GM20431 (cell line): ENCODE data around the gene GPR55.
"Not testable (repeated sequence)": the region's sequence is repeated elsewhere in the genome, so short reads cannot be mapped to it uniquely, and the experiment has no call there.

ENCODE experiments used
- in situ Hi-C: fragments of 300-500 bp; cut with MseI, MboI; formaldehyde crosslinking; loops from one replicate; pipeline ENCODE4 v1.15.0; 2020; ENCODE audit warnings: low sequenced_read_pairs; ENCODE audit not compliant: unreplicated experiment

Gene GPR55

GRCh38 chr2:230938098-230938497 lies 13.1 kb upstream of the GPR55 start:
- in situ Hi-C loops = no loop called here

GRCh38 chr2:230937362-230937761 lies 12.3 kb upstream of the GPR55 start:
- in situ Hi-C loops = no loop called here

DNA sequence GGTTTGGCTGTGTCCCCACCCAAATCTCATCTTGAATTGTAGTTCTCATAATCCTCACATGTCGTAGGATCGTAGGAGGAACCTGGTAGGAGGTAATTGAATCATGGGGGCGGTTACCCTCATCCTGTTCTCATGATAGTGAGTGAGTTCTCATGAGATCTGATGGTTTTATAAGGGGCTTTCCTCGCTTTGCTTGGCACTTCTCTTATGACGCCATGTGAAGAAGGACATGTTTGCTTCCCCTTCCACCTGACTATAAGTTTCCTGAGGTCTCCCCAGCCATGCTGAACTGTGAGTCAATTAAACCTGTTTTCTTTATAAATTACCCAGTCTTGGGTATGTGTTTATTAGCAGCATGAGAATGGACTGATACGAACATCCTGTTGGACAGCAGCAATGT lies 11.2 kb upstream of the GPR55 start:
- in situ Hi-C loops = not testable (repeated sequence)

- in situ Hi-C loops = no loop called here
Measured at GRCh38 chr2:230935130-230935430, 10.0 kb upstream of the GPR55 start.

DNA sequence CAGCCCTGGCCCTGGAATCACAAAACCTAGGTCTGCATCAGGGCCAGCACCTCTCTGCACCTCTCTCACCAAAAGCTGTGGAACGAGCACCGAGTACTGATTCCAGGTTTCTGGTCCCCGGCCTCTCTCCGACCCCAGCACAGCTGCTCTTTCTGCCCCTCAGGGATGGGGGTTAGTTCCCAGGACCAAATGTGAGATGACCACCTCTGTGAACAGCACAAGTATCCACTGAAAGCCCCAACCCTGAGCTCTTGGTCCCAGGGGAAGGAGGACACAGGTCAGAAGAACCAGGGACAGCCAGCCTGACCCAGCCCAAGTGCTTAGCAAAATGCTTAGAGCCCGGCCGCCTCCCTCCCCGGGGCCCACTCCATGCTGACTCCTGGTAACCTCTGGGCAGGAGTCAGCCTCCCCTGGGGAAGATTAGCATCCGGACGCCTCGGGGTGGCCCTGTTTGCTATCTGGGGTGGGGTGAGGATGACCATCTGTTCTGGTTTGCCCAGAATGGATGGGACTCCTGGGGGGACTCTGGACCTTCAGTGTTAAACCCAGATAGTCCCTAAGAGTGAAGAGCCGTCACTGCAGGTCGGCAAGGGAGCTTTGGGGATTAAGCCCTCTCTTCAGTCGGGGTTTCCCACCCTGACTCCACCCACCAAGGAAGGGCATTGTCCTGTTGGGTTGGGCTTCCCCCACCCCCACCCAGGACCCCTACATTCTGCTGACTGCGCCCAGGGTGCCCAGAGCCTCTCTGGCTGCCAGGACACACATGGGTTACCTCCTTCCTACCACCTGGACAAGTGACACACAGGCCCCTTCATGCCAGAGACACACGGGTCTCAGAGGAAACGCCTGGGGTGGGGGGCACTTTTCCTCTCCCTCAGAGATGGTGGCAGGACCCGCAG lies 9.4 kb upstream of the GPR55 start:
- in situ Hi-C loops = no loop called here

DNA sequence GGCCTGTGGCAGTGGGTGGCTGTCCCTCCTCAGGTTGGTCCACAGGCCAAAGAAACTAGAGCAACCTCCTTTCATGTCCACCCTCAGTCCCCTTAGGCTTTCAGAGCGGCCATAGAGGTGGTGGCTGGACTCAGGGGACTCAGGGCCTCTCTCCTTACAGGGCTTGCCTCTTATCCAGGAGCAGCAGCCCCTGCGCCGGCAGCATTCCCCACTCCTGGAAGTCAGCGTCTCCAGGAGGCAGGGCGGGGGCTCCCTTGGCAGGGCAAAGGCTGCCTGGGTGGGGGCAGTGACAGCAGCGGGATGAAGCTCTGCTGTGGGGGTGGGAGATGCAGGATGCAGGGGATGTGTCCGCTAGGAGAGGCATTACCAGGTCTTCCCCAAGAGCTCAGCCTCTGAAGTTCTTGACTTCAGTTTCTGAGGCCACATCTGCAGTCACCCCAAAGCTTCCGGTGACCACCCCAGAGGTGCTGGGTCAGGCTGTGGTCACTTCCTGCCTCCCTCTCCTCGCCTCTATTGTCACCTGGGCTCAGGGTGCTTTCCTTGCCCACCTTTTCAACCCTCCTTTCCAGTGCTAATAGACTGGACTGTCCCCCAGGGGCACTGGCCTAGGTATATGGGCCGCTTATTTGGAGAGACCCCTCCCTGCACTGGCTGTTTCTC lies 8.6 kb upstream of the GPR55 start:
- in situ Hi-C loops = no loop called here

- in situ Hi-C loops = no loop called here
Measured at GRCh38 chr2:230932556-230933511, 7.8 kb upstream of the GPR55 start.

DNA sequence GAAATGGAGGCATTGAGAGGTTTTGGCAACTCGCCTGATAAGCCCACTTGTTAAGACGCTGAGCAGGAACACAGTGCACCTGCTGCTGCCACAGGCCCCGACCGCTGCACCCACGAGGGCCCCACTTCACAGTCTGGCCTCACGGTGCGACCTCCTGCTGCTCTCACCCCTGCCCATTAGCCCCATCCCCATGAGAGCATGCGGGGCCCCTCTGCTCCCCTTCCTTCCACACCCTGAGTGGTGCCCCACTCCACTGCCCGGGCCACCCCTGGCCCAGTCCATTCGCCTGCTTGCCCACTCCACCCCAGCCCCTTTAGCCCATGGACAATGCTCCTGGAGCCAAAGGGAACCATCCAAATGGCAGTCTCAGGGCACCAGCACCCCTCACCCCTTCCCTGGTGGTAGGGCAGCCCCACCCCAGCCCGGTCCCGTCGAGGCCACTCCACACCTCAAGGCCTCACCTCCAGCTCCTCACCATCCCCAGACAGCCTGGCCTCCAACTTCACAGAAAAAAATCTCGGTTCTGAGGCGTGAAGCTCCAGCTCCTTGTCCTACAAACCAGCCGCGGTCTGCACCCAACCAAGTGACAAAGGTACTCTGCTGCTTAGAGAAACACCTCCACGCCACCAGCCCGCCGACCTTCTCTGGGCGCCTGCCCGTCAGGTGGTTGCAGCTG lies 6.7 kb upstream of the GPR55 start:
- in situ Hi-C loops = no loop called here

- in situ Hi-C loops = no loop called here
Measured at GRCh38 chr2:230930928-230931555, 6.0 kb upstream of the GPR55 start.

GRCh38 chr2:230930149-230930780 lies 5.2 kb upstream of the GPR55 start:
- in situ Hi-C loops = no loop called here

GRCh38 chr2:230929381-230930148 lies 4.5 kb upstream of the GPR55 start:
- in situ Hi-C loops = no loop called here

DNA sequence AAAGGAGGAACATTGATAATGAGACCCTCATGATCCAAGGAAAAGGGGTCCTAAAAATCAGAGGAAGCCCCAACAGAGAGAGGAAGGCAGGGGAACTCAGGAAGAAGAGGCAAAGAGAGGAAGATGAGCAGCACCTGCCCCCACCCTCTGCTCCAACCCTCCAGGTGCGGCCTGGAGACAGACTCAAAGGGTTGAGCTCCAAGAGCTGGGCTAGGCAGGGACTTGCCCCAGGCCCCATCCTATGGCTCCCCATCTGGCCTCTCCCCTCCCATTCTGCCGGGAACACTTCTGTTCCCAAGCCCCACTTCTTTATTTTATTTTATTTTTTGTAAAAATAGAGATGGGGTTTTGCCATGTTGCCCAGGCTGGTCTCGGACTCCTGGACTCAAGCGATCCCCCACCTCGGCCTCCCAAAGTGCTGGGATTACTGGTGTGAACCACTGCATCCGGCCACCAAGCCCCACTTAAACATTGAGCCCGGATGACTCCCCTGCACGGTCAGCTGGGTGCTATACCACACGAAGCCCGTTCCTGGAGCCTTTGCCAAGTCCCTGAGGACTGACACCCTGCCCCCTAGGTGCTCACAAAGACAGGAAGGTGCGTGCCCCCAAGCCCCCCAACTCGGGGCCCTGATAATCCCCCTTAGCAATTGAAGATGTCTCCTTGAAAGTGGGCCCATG lies 3.8 kb upstream of the GPR55 start:
- in situ Hi-C loops = no loop called here

- in situ Hi-C loops = no loop called here
Measured at GRCh38 chr2:230927711-230928341, 2.8 kb upstream of the GPR55 start.

DNA sequence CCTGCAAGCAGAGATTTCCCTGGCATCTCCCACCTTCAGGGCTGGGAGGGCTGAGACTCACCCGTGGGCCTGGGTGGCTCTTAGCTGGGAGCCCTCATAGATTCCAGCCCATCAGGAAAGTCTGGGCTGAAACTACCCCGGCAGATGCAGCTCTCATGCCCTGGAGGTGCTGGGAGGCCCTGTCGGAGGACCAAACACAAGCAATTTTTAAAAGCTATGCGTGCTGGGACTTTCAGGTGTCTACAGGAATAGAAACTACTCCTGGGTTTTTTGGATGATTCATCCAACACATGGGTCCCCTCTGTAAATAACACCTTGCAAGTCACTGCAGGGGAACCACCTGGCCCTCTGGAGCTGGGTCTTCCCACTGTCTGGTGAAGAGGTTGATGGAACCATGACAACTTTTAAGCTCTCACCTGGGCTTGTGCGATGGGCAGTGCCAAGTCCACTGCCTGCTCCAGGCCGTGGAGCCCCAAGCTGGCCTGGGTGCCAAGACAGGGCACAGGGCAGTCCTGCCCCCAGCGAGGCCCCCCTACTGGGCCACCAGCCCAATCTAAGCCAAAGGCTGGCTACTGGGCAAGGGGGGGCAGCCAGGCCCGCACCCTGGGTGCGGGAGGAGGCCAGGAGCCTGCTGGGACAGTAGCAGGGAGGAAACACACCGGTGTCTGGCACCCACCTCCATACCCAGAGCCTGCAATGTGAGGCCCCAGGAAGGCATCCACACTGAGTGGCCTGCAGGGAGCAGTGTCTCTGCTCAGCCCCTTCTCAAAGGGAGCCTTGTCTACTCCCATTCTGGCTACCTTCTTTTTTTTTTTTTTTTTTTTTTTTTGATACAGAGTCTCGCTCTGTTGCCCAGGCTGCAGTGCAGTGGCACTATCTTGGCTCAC lies 1.1 kb upstream of the GPR55 start:
- in situ Hi-C loops = no loop called here

DNA sequence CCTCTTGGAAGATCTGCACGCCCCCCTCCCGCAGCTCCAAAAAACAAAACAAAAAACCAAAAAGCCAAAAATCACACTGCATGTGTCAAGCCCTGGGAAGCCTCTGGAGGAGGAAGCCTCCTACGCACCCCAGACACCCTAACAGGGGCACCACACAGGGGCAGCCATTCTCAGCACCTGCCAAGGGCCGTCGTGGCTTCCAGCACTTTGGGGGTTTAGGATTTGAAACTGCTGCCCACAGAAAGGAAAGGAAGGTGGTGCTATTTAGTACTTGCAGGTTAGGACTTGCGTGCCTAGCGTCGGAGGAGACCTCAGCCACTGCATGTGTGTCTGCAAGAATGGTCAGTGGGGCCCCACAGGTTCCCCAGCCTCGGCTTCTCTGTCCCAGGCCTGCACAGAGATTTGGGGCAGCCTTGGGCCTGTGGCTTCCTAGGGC lies 419 bp upstream of the GPR55 start:
- in situ Hi-C loops = no loop called here

- in situ Hi-C loops = no loop called here
Measured at GRCh38 chr2:230924092-230924469, 961 bp downstream of the GPR55 start.
